ENCODE measurements around the gene GALNT4. TPM values are rescaled to one million over a fixed set of nuclear protein-coding genes. Genes with fewer than 3 reads are reported as not detected.

The GALNT4 gene
- total RNA-seq, 3 donors from 2014 or later: 5.3 to 11.1 (median 7.2) TPM

DNA sequence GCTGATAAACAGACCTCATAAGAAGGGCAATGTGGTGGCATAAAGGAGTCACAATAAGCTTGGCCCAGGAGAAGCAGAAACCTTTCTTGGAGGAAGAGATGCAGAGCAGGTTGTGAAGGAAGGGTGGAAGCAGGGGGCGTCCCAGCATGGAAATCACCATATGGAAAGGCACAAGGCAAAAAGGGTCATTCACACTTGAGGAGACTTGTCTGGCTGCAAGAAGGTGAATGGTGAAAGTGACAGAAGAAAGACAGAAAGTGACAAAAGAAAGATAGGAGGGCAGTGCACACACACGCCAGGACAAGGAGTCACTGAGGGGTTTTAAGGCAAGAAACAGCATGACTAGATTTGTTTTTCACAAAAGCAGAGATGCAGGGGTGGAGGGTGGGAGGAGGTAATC lies 38.3 kb downstream of the GALNT4 start:
- Histone ChIP-seq H3K27me3 (no peaks in the 10 kb centered on the region), H3K4me1 (no peaks in the 10 kb centered on the region), H3K9me3 (no peaks in the 10 kb centered on the region), H3K36me3 (no peaks in the 10 kb centered on the region), H3K27ac (no peak overlapping the region), H3K4me3 (no peak overlapping the region)
- intact Hi-C loops (cut with DNase I; ENCODE audit: low total_unique reads): no loop called here
- DNase-seq (ENCODE audit: low spot score in 2 of 2): no peak
- TF ChIP-seq, protein P1, sequence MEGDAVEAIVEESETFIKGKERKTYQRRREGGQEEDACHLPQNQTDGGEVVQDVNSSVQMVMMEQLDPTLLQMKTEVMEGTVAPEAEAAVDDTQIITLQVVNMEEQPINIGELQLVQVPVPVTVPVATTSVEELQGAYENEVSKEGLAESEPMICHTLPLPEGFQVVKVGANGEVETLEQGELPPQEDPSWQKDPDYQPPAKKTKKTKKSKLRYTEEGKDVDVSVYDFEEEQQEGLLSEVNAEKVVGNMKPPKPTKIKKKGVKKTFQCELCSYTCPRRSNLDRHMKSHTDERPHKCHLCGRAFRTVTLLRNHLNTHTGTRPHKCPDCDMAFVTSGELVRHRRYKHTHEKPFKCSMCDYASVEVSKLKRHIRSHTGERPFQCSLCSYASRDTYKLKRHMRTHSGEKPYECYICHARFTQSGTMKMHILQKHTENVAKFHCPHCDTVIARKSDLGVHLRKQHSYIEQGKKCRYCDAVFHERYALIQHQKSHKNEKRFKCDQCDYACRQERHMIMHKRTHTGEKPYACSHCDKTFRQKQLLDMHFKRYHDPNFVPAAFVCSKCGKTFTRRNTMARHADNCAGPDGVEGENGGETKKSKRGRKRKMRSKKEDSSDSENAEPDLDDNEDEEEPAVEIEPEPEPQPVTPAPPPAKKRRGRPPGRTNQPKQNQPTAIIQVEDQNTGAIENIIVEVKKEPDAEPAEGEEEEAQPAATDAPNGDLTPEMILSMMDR (IDR thresholded peaks at IDR 0.05): no peak
- TF ChIP-seq POLR2AphosphoS5 (IDR thresholded peaks at IDR 0.05) (no peak), POLR2A (IDR thresholded peaks at IDR 0.05) (no peak)

GRCh38 chr12:89484470-89484869 lies 40.1 kb downstream of the GALNT4 start:
- H3K4me1 ChIP-seq: no peaks in the 10 kb centered on the region
- no peak overlapping the region for H3K4me3 ChIP-seq
- no peaks in the 10 kb centered on the region for H3K9me3 ChIP-seq
- intact Hi-C loops (cut with DNase I; ENCODE audit: low total_unique reads): no loop called here
- no peak for DNase-seq (ENCODE audit: low spot score in 2 of 2)
- H3K27ac ChIP-seq: no peak overlapping the region
- TF ChIP-seq, protein P1 (IDR thresholded peaks at IDR 0.05): no peak
- TF ChIP-seq POLR2AphosphoS5 (IDR thresholded peaks at IDR 0.05): no peak
- no peak for TF ChIP-seq POLR2A (IDR thresholded peaks at IDR 0.05)
- no peaks in the 10 kb centered on the region for H3K27me3 ChIP-seq
- no peaks in the 10 kb centered on the region for H3K36me3 ChIP-seq

GRCh38 chr12:89481213-89481914 lies 43.2 kb downstream of the GALNT4 start:
- no peak overlapping the region for H3K27ac ChIP-seq
- H3K36me3 ChIP-seq: no peaks in the 10 kb centered on the region
- TF ChIP-seq POLR2A (IDR thresholded peaks at IDR 0.05) (no peak), POLR2AphosphoS5 (IDR thresholded peaks at IDR 0.05) (no peak)
- TF ChIP-seq, protein P1 (IDR thresholded peaks at IDR 0.05): no peak
- no peaks in the 10 kb centered on the region for H3K9me3 ChIP-seq
- no peaks in the 10 kb centered on the region for H3K4me1 ChIP-seq
- H3K27me3 ChIP-seq: no peaks in the 10 kb centered on the region
- no peak overlapping the region for H3K4me3 ChIP-seq
- intact Hi-C loops (cut with DNase I; ENCODE audit: low total_unique reads): no loop called here
- DNase-seq (ENCODE audit: low spot score in 2 of 2): no peak

DNA sequence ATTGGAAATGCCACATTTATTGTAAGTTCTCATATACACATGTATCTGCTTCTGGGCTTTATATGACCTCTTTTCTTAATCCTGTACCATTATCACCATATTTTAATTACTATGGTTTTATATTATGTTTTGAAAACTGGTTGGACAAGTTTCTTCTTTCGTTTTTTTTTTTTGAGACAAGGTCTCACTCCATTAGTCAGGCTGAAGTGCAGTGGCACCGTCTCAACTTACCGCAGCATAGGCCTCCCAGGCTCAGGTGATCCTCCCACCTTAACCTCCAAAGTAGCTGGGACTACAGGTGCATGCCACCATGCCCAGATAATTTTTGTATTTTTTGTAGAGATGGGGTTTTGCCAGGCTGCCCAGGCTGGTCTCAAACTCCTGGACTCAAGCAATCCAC lies 44.6 kb downstream of the GALNT4 start:
- no peak overlapping the region for H3K27ac ChIP-seq
- no peak for DNase-seq (ENCODE audit: low spot score in 2 of 2)
- no peaks in the 10 kb centered on the region for H3K9me3 ChIP-seq
- no peaks in the 10 kb centered on the region for H3K36me3 ChIP-seq
- no peak overlapping the region for H3K4me3 ChIP-seq
- intact Hi-C loops (cut with DNase I; ENCODE audit: low total_unique reads): loop anchor here (10.0 kb wide), 1 partner anchor 45 kb away; the partner anchor contains the start of genes GALNT4 and POC1B
- no peaks in the 10 kb centered on the region for H3K27me3 ChIP-seq
- no peaks in the 10 kb centered on the region for H3K4me1 ChIP-seq
- TF ChIP-seq POLR2AphosphoS5 (IDR thresholded peaks at IDR 0.05) (no peak), POLR2A (IDR thresholded peaks at IDR 0.05) (no peak)
- TF ChIP-seq, protein P1 (IDR thresholded peaks at IDR 0.05): no peak

- intact Hi-C loops (cut with DNase I; ENCODE audit: low total_unique reads): loop anchor here (10.0 kb wide), 1 partner anchor 47 kb away; the partner anchor contains the start of genes GALNT4 and POC1B
- H3K27ac ChIP-seq: no peak overlapping the region
These were observed 46.8 kb downstream of the GALNT4 start for GRCh38 chr12:89477633-89478279.

More at GRCh38 chr12:89477633-89478279, 46.8 kb downstream of the GALNT4 start:
- TF ChIP-seq, protein P1 (IDR thresholded peaks at IDR 0.05): no peak
- TF ChIP-seq POLR2AphosphoS5 (IDR thresholded peaks at IDR 0.05) (no peak), POLR2A (IDR thresholded peaks at IDR 0.05) (no peak)
- Histone ChIP-seq H3K4me1 (no peaks in the 10 kb centered on the region), H3K9me3 (no peaks in the 10 kb centered on the region), H3K4me3 (no peak overlapping the region), H3K27me3 (no peaks in the 10 kb centered on the region), H3K36me3 (no peaks in the 10 kb centered on the region)
- DNase-seq (ENCODE audit: low spot score in 2 of 2): no peak

Data from breast epithelium (tissue), 4 donors.